Spinal cord (tissue), 10 donors: ENCODE results near the gene PSMD2. TPM values are rescaled to one million over a fixed set of nuclear protein-coding genes. Genes with fewer than 3 reads are reported as not detected.
A peak's percentile ranks its signal among the peaks of the same experiment; 100 is the strongest.

Source experiments
- DNase-seq, 6 donors: peaks; one replicate each; pipeline versions ENCODE4 v3.0.0 to v3.0.0-alpha.2; 2013 to 2015; ENCODE audit warnings: low spot score in 6 of 6, low read depth in 4 of 6
- H3K27ac ChIP-seq: one replicate; pipeline ENCODE4 v1.5.1; 2013; ENCODE audit warnings: low read depth, low read length, control low read depth
- H3K27me3 ChIP-seq: one replicate; pipeline ENCODE4 v1.6.1; 2013; ENCODE audit warnings: low read length; ENCODE audit not compliant: control insufficient read depth, insufficient read depth
- H3K36me3 ChIP-seq: one replicate; pipeline ENCODE4 v1.6.1; 2013; ENCODE audit warnings: low read length; ENCODE audit not compliant: control insufficient read depth, insufficient read depth
- H3K4me1 ChIP-seq: one replicate; pipeline ENCODE4 v1.6.1; 2013; ENCODE audit warnings: low read length; ENCODE audit not compliant: control insufficient read depth, insufficient read depth
- H3K4me3 ChIP-seq: one replicate; pipeline ENCODE4 v1.5.1; 2013; ENCODE audit warnings: low read depth, low read length, control low read depth
- H3K9me3 ChIP-seq: one replicate; pipeline ENCODE4 v1.6.1; 2013; ENCODE audit warnings: low read length; ENCODE audit not compliant: control insufficient read depth, insufficient read depth
- WGBS: methylation state at CpG from one replicate; pipeline ENCODE4 v1.1.5; 2013; ENCODE audit warnings: missing lambda C conversion rate; ENCODE audit not compliant: insufficient coverage; 5-methylcytosine and 5-hydroxymethylcytosine counted together
- polyA plus RNA-seq, 2 donors: library from polyadenylated mRNA; unstranded; fragments of 120-200 nt; gene quantifications; one replicate each; pipeline ENCODE4 v1.2.1, GENCODE V29; 2013; ENCODE audit not compliant: insufficient read length in 2 of 2
- small RNA-seq: library from RNA; depleted of rRNA; stranded (forward); fragments of <200 nt; gene quantifications from one replicate; pipeline ENCODE3, GENCODE V24; 2014; ENCODE audit warnings: low replicate concordance
- total RNA-seq, 2 donors: library from RNA; depleted of rRNA in 1 of 2; stranded (reverse); fragments of 120-200 nt in 1 of 2; fragments of >200 nt in 1 of 2; gene quantifications; one replicate each; pipeline versions ENCODE4 v1.2.3 to v1.2.4, GENCODE V29; 2013 to 2014
- donor health status: healthy.

The PSMD2 gene
- total and polyA plus RNA-seq, 4 donors: 177 to 275 (median 253) TPM

GRCh38 chr3:184358124-184358767 lies 59.2 kb downstream of the PSMD2 start:
- Histone ChIP-seq H3K27ac (no peak overlapping the region), H3K4me1 (peaks cover 39% of the 10 kb centered on the region), H3K36me3 (peaks cover 61% of the 10 kb centered on the region), H3K9me3 (no peaks in the 10 kb centered on the region), H3K4me3 (no peak overlapping the region), H3K27me3 (no peaks in the 10 kb centered on the region)
- 98% methylated on average over 12 of the region's 12 CpGs for WGBS
- no peak for DNase-seq

Small RNAs within 50 kb of the gene (small RNA-seq; reads per million reads assigned to genes)
- 452 reads per million, percentile 99 among the genes with 10 or more reads in this experiment for gene SNORD66

Other genes with a start within 250 kb of the PSMD2 start
- not detected for gene HTR3C, start 246.2 kb upstream of the PSMD2 start, total RNA-seq
- not detected for gene HTR3C, start 246.2 kb upstream of the PSMD2 start, polyA plus RNA-seq
- gene HTR3E, start 202.2 kb upstream of the PSMD2 start, total RNA-seq: not detected
- not detected for gene HTR3E, start 202.2 kb upstream of the PSMD2 start, polyA plus RNA-seq
- 10 to 100 TPM; 38.3 to 39.0 TPM for gene EIF2B5, start 163.9 kb upstream of the PSMD2 start, total RNA-seq
- 10 to 100 TPM; 52.6 to 58.9 TPM for gene EIF2B5, start 163.9 kb upstream of the PSMD2 start, polyA plus RNA-seq
- 10 to 100 TPM; 20.7 to 43.7 TPM for gene DVL3, start 143.9 kb upstream of the PSMD2 start, total RNA-seq
- 100 to 1,000 TPM; 105 to 114 TPM for gene DVL3, start 143.9 kb upstream of the PSMD2 start, polyA plus RNA-seq
- 100 to 1,000 TPM; 293 to 307 TPM for gene AP2M1, start 124.4 kb upstream of the PSMD2 start, total RNA-seq
- gene AP2M1, start 124.4 kb upstream of the PSMD2 start, polyA plus RNA-seq: 100 to 1,000 TPM; 523 to 556 TPM
- gene ABCF3, start 113.0 kb upstream of the PSMD2 start, total RNA-seq: 10 to 100 TPM; 47.9 to 49.5 TPM
- gene ABCF3, start 113.0 kb upstream of the PSMD2 start, polyA plus RNA-seq: 10 to 100 TPM; 78.4 to 94.4 TPM
- gene VWA5B2, start 69.7 kb upstream of the PSMD2 start, total RNA-seq: 10 to 100 TPM in 1 of 2 donors, 1 to 10 TPM in 1; 4.6 to 12.0 TPM
- gene VWA5B2, start 69.7 kb upstream of the PSMD2 start, polyA plus RNA-seq: 10 to 100 TPM; 36.4 to 55.5 TPM
- gene ALG3, start 50.3 kb upstream of the PSMD2 start, total RNA-seq: 10 to 100 TPM in 1 of 2 donors, 1 to 10 TPM in 1; 9.1 to 13.2 TPM
- 10 to 100 TPM; 25.4 to 29.4 TPM for gene ALG3, start 50.3 kb upstream of the PSMD2 start, polyA plus RNA-seq
- gene EEF1AKMT4, start 49.6 kb upstream of the PSMD2 start, total RNA-seq: 1 to 10 TPM in 1 of 2 donors, under 1 TPM in 1; 0.40 to 1.9 TPM
- 1 to 10 TPM; 1.8 to 1.9 TPM for gene EEF1AKMT4, start 49.6 kb upstream of the PSMD2 start, polyA plus RNA-seq
- gene CAMK2N2, start 37.7 kb upstream of the PSMD2 start, total RNA-seq: 1 to 10 TPM; 9.1 to 9.6 TPM
- 100 to 1,000 TPM; 203 to 204 TPM for gene CAMK2N2, start 37.7 kb upstream of the PSMD2 start, polyA plus RNA-seq
- 10 to 100 TPM in 1 of 2 donors, 1 to 10 TPM in 1; 3.6 to 12.5 TPM for gene ECE2, start 23.2 kb upstream of the PSMD2 start, total RNA-seq
- gene ECE2, start 23.2 kb upstream of the PSMD2 start, polyA plus RNA-seq: 10 to 100 TPM; 18.6 to 23.1 TPM
- 100 to 1,000 TPM; 132 to 139 TPM for gene EIF4G1, start 15.4 kb downstream of the PSMD2 start, total RNA-seq
- 100 to 1,000 TPM; 187 TPM for gene EIF4G1, start 15.4 kb downstream of the PSMD2 start, polyA plus RNA-seq
- gene FAM131A, start 38.4 kb downstream of the PSMD2 start, total RNA-seq: 10 to 100 TPM; 35.4 to 43.8 TPM
- gene FAM131A, start 38.4 kb downstream of the PSMD2 start, polyA plus RNA-seq: 10 to 100 TPM; 50.1 to 57.3 TPM
- gene CLCN2, start 62.4 kb downstream of the PSMD2 start, total RNA-seq: 10 to 100 TPM; 13.1 to 41.3 TPM
- 10 to 100 TPM; 13.7 to 28.5 TPM for gene CLCN2, start 62.4 kb downstream of the PSMD2 start, polyA plus RNA-seq
- 10 to 100 TPM; 45.4 to 76.9 TPM for gene POLR2H, start 62.5 kb downstream of the PSMD2 start, total RNA-seq
- gene POLR2H, start 62.5 kb downstream of the PSMD2 start, polyA plus RNA-seq: 10 to 100 TPM; 54.1 to 81.2 TPM
- 1 to 10 TPM in 1 of 2 donors, under 1 TPM in 1; 0.40 to 2.6 TPM for gene THPO, start 79.0 kb downstream of the PSMD2 start, total RNA-seq
- gene THPO, start 79.0 kb downstream of the PSMD2 start, polyA plus RNA-seq: 1 to 10 TPM; 1.8 to 2.0 TPM
- gene CHRD, start 80.8 kb downstream of the PSMD2 start, total RNA-seq: 10 to 100 TPM; 11.4 to 18.3 TPM
- 10 to 100 TPM; 17.4 to 23.7 TPM for gene CHRD, start 80.8 kb downstream of the PSMD2 start, polyA plus RNA-seq